HL-60 (cell line): ENCODE measurements around the gene CFAP61.

ENCODE experiments used
- DNase-seq, 2 experiments: peaks; one replicate each; pipeline ENCODE4 v3.0.0-alpha.2; 2010 to 2020; ENCODE audit warnings: low read depth in 1 of 2, low spot score in 1 of 2
- H3K27ac ChIP-seq: fragments of 250-450 bp; sonication (Bioruptor Pico); replicated peaks from 2 replicates; pipeline ENCODE4 v1.5.1; 2020; ENCODE audit warnings: mild to moderate bottlenecking, moderate library complexity
- H3K27me3 ChIP-seq: fragments of 250-450 bp; sonication (Bioruptor Pico); 2 replicates; pipeline ENCODE4 v1.5.1; 2021; ENCODE audit warnings: mild to moderate bottlenecking, moderate library complexity; ENCODE audit not compliant: insufficient read depth, poor library complexity, severe bottlenecking
- H3K4me3 ChIP-seq: replicated peaks from 2 replicates; pipeline ENCODE4 v1.5.1; 2011; ENCODE audit warnings: mild to moderate bottlenecking, control low read depth, low read length; ENCODE audit not compliant: insufficient read depth
- GABPA ChIP-seq: IDR thresholded peaks from 2 replicates; pipeline ENCODE4 v1.6.1; 2012; ENCODE audit warnings: low read depth
- POLR2AphosphoS5 ChIP-seq: IDR thresholded peaks from 2 replicates; pipeline ENCODE4 v1.6.1; 2012; ENCODE audit warnings: low read depth
- SPI1 ChIP-seq: IDR thresholded peaks from 2 replicates; pipeline ENCODE4 v1.6.1; 2012; ENCODE audit warnings: low read depth, mild to moderate bottlenecking, borderline replicate concordance
- TF ChIP-seq, protein P1 (sequence below): IDR thresholded peaks from one replicate; pipeline ENCODE4 v1.5.1; 2011; ENCODE audit warnings: low read length, control low read depth, inconsistent platforms; ENCODE audit not compliant: insufficient read depth
- TF ChIP-seq, protein P2 (sequence below): IDR thresholded peaks from 2 replicates; pipeline ENCODE4 v1.6.1; 2012; ENCODE audit warnings: low read depth; ENCODE audit not compliant: insufficient replicate concordance

CFAP61 gene

DNA sequence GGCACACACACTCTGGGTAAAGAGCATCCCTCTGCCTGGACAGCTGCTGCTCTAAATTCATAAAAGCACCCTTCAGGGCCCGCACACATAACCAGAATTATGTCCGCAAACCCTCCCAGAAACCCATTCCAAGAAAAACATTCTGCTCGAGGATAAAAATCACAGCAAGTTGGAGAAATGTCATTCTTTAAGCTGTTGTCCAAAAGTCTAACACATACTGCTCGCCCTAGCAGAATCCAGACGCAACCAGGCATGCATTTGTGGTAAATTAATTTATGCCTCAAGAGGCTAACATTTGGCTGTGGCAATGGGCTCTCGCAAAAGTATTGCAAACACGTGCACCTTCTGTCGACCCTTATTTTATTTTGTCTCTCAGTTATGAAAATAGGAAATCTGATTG, 199.5 kb downstream of the CFAP61 start:
- DNase-seq: no peak
- Histone ChIP-seq H3K4me3 (no peak overlapping the region), H3K27me3 (no peaks in the 10 kb centered on the region), H3K27ac (no peak overlapping the region)
- TF ChIP-seq, protein P1, sequence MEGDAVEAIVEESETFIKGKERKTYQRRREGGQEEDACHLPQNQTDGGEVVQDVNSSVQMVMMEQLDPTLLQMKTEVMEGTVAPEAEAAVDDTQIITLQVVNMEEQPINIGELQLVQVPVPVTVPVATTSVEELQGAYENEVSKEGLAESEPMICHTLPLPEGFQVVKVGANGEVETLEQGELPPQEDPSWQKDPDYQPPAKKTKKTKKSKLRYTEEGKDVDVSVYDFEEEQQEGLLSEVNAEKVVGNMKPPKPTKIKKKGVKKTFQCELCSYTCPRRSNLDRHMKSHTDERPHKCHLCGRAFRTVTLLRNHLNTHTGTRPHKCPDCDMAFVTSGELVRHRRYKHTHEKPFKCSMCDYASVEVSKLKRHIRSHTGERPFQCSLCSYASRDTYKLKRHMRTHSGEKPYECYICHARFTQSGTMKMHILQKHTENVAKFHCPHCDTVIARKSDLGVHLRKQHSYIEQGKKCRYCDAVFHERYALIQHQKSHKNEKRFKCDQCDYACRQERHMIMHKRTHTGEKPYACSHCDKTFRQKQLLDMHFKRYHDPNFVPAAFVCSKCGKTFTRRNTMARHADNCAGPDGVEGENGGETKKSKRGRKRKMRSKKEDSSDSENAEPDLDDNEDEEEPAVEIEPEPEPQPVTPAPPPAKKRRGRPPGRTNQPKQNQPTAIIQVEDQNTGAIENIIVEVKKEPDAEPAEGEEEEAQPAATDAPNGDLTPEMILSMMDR: no peak
- no peak for TF ChIP-seq GABPA
- no peak for TF ChIP-seq POLR2AphosphoS5
- TF ChIP-seq, protein P2, sequence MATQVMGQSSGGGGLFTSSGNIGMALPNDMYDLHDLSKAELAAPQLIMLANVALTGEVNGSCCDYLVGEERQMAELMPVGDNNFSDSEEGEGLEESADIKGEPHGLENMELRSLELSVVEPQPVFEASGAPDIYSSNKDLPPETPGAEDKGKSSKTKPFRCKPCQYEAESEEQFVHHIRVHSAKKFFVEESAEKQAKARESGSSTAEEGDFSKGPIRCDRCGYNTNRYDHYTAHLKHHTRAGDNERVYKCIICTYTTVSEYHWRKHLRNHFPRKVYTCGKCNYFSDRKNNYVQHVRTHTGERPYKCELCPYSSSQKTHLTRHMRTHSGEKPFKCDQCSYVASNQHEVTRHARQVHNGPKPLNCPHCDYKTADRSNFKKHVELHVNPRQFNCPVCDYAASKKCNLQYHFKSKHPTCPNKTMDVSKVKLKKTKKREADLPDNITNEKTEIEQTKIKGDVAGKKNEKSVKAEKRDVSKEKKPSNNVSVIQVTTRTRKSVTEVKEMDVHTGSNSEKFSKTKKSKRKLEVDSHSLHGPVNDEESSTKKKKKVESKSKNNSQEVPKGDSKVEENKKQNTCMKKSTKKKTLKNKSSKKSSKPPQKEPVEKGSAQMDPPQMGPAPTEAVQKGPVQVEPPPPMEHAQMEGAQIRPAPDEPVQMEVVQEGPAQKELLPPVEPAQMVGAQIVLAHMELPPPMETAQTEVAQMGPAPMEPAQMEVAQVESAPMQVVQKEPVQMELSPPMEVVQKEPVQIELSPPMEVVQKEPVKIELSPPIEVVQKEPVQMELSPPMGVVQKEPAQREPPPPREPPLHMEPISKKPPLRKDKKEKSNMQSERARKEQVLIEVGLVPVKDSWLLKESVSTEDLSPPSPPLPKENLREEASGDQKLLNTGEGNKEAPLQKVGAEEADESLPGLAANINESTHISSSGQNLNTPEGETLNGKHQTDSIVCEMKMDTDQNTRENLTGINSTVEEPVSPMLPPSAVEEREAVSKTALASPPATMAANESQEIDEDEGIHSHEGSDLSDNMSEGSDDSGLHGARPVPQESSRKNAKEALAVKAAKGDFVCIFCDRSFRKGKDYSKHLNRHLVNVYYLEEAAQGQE: no peak
- no peak for TF ChIP-seq SPI1

DNA sequence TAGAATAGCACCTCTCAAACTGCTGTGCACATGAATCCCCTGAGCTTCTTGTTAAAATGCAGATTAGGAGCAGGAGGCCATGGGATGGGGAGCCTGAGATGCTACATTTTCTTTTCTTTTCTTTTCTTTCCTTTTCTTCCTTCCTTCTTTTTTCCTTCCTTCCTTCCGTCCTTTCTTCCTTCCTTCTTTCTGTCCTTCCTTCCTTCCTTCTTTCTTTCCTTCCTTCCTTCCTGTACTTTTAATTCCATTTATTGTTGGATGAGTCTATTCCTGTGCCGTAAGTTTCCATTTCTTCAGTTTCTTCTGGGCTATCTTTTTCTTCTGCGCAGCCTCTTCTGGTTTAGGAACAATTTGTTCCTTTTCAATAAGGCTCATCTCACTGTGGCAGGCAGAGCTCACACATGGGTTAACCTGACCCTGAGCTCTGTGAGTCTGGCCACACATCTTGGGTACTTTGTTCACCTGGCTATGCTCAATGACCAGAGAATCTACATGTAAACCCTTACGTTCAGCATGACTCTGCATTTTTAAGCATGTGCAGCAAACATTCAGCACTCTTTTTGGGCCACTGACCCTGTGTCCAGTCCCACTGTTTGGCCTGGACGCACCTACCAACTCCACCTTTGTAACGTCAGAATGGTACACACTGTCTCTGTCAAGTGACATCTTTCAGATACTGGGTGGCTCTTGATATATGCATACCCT, 200.9 kb downstream of the CFAP61 start:
- TF ChIP-seq GABPA (no peak), POLR2AphosphoS5 (no peak), SPI1 (no peak)
- TF ChIP-seq, protein P1: no peak
- TF ChIP-seq, protein P2: no peak
- Histone ChIP-seq H3K27me3 (no peaks in the 10 kb centered on the region), H3K4me3 (no peak overlapping the region), H3K27ac (no peak overlapping the region)
- no peak for DNase-seq

DNA sequence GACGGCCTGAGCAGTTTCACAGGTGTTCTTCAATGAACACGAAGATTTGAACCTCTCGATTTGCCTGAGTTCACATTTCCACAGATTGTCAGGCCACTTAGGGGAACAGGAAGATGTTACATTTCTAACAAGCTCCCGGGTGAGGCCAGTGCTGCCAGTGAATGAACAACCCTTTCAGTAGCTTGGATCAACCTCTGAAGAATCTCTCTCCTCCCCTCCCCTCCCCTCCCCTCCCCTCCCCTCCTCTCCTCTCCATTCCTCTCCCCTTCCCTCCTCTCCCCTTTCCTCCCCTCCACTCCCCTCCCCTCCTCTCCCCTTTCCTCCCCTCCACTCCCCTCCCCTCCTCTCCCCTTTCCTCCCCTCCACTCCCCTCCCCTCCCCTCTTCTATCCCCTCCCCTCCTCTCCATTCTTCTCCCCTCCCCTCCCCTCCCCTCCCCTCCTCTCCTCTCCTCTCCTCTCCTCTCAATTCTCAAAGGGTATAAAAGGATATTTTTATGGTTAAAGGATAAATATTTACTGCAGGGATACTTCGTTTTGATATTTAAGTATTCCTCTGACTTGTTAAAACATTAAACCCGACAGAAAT, 201.5 kb downstream of the CFAP61 start:
- DNase-seq: no peak
- Histone ChIP-seq H3K4me3 (no peak overlapping the region), H3K27ac (no peak overlapping the region), H3K27me3 (no peaks in the 10 kb centered on the region)
- TF ChIP-seq GABPA (no peak), SPI1 (no peak), POLR2AphosphoS5 (no peak)
- TF ChIP-seq, protein P1: no peak
- TF ChIP-seq, protein P2: no peak
